Measurements from ENCODE around the gene ZSCAN5A. TPM values are rescaled to one million over a fixed set of nuclear protein-coding genes. Genes with fewer than 3 reads are reported as not detected.
"Not testable (repeated sequence)": the region's sequence is repeated elsewhere in the genome, so short reads cannot be mapped to it uniquely, and the experiment has no call there.

Gene ZSCAN5A
- total RNA-seq, 1 donor from 2014 or later, result 6.6 TPM

- DNase-seq (ENCODE audit: low read depth); H3K27me3 Mint-ChIP-seq (ENCODE audit: low read depth, unreplicated experiment); H3K27me3 ChIP-seq (ENCODE audit: insufficient read depth, low read length); H3K9me3 Mint-ChIP-seq (ENCODE audit: unreplicated experiment); FAIRE-seq; H3K36me3 Mint-ChIP-seq (ENCODE audit: low read depth, unreplicated experiment); H3K4me3 ChIP-seq (ENCODE audit: insufficient read depth, low read depth, low read length); H3K27ac Mint-ChIP-seq (ENCODE audit: unreplicated experiment); H2AFZ ChIP-seq (ENCODE audit: low read depth, low read length); H3K4me2 ChIP-seq (ENCODE audit: low read length); H3K4me1 Mint-ChIP-seq (ENCODE audit: low read depth, unreplicated experiment); H4K20me1 ChIP-seq (ENCODE audit: insufficient read depth, low read length); H3K27ac ChIP-seq (ENCODE audit: low read depth, low read length); H3K4me3 Mint-ChIP-seq (ENCODE audit: unreplicated experiment); H3K36me3 ChIP-seq (ENCODE audit: insufficient read depth, low read length); H3K4me1 ChIP-seq (ENCODE audit: insufficient read depth, low read length); H3K79me2 ChIP-seq (ENCODE audit: insufficient read depth, low read length); H3K9ac ChIP-seq (ENCODE audit: low read length): not testable (repeated sequence)
- H3K9me3 ChIP-seq (ENCODE audit: insufficient read depth, low read depth, low read length), result peaks cover 11% of the 10 kb centered on the region
These were observed 22.4 kb upstream of the ZSCAN5A start for GRCh38 chr19:56337077-56337476.

- not testable (repeated sequence) for H3K79me2 ChIP-seq (ENCODE audit: insufficient read depth, low read length); H3K4me2 ChIP-seq (ENCODE audit: low read length); H3K27me3 ChIP-seq (ENCODE audit: insufficient read depth, low read length); H3K4me1 Mint-ChIP-seq (ENCODE audit: low read depth, unreplicated experiment); H3K4me3 ChIP-seq (ENCODE audit: insufficient read depth, low read depth, low read length); H2AFZ ChIP-seq (ENCODE audit: low read depth, low read length); FAIRE-seq; H3K9me3 Mint-ChIP-seq (ENCODE audit: unreplicated experiment); H3K27me3 Mint-ChIP-seq (ENCODE audit: low read depth, unreplicated experiment); H3K27ac ChIP-seq (ENCODE audit: low read depth, low read length); H4K20me1 ChIP-seq (ENCODE audit: insufficient read depth, low read length); DNase-seq (ENCODE audit: low read depth); H3K36me3 Mint-ChIP-seq (ENCODE audit: low read depth, unreplicated experiment); H3K27ac Mint-ChIP-seq (ENCODE audit: unreplicated experiment); H3K4me1 ChIP-seq (ENCODE audit: insufficient read depth, low read length); H3K36me3 ChIP-seq (ENCODE audit: insufficient read depth, low read length); H3K9ac ChIP-seq (ENCODE audit: low read length); H3K4me3 Mint-ChIP-seq (ENCODE audit: unreplicated experiment)
- peaks cover 11% of the 10 kb centered on the region for H3K9me3 ChIP-seq (ENCODE audit: insufficient read depth, low read depth, low read length)
These were observed 20.7 kb upstream of the ZSCAN5A start for GRCh38 chr19:56335371-56335770.

GRCh38 chr19:56333506-56333905 is 18.9 kb upstream of the ZSCAN5A start:
- no peaks in the 10 kb centered on the region for H3K27me3 Mint-ChIP-seq (ENCODE audit: low read depth, unreplicated experiment)
- TF ChIP-seq, protein P1, sequence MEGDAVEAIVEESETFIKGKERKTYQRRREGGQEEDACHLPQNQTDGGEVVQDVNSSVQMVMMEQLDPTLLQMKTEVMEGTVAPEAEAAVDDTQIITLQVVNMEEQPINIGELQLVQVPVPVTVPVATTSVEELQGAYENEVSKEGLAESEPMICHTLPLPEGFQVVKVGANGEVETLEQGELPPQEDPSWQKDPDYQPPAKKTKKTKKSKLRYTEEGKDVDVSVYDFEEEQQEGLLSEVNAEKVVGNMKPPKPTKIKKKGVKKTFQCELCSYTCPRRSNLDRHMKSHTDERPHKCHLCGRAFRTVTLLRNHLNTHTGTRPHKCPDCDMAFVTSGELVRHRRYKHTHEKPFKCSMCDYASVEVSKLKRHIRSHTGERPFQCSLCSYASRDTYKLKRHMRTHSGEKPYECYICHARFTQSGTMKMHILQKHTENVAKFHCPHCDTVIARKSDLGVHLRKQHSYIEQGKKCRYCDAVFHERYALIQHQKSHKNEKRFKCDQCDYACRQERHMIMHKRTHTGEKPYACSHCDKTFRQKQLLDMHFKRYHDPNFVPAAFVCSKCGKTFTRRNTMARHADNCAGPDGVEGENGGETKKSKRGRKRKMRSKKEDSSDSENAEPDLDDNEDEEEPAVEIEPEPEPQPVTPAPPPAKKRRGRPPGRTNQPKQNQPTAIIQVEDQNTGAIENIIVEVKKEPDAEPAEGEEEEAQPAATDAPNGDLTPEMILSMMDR (IDR thresholded peaks at IDR 0.05; ENCODE audit: insufficient read depth, low read depth, low read length), result peak; percentile 74
- TF ChIP-seq EZH2 (IDR thresholded peaks at IDR 0.05; ENCODE audit: insufficient read depth, low read length), result no peak
- no peaks in the 10 kb centered on the region for H3K4me1 ChIP-seq (ENCODE audit: insufficient read depth, low read length)
- no peak overlapping the region for H3K27ac Mint-ChIP-seq (ENCODE audit: unreplicated experiment)
- peak; percentile 16 for DNase-seq (ENCODE audit: low read depth)
- no peak for FAIRE-seq
- no peak overlapping the region for H2AFZ ChIP-seq (ENCODE audit: low read depth, low read length)
- H3K4me3 ChIP-seq (ENCODE audit: insufficient read depth, low read depth, low read length), result no peak overlapping the region
- peaks cover 4% of the 10 kb centered on the region for H3K9me3 ChIP-seq (ENCODE audit: insufficient read depth, low read depth, low read length)
- no peaks in the 10 kb centered on the region for H4K20me1 ChIP-seq (ENCODE audit: insufficient read depth, low read length)
- no peak overlapping the region for H3K27ac ChIP-seq (ENCODE audit: low read depth, low read length)
- H3K4me3 Mint-ChIP-seq (ENCODE audit: unreplicated experiment), result no peak overlapping the region
- no peak overlapping the region for H3K9ac ChIP-seq (ENCODE audit: low read length)
- H3K36me3 ChIP-seq (ENCODE audit: insufficient read depth, low read length), result no peaks in the 10 kb centered on the region
- no peak overlapping the region for H3K4me2 ChIP-seq (ENCODE audit: low read length)
- no peaks in the 10 kb centered on the region for H3K36me3 Mint-ChIP-seq (ENCODE audit: low read depth, unreplicated experiment)
- H3K9me3 Mint-ChIP-seq (ENCODE audit: unreplicated experiment), result peaks cover 8% of the 10 kb centered on the region
- no peaks in the 10 kb centered on the region for H3K27me3 ChIP-seq (ENCODE audit: insufficient read depth, low read length)
- no peaks in the 10 kb centered on the region for H3K4me1 Mint-ChIP-seq (ENCODE audit: low read depth, unreplicated experiment)
- H3K79me2 ChIP-seq (ENCODE audit: insufficient read depth, low read length), result no peaks in the 10 kb centered on the region

DNA sequence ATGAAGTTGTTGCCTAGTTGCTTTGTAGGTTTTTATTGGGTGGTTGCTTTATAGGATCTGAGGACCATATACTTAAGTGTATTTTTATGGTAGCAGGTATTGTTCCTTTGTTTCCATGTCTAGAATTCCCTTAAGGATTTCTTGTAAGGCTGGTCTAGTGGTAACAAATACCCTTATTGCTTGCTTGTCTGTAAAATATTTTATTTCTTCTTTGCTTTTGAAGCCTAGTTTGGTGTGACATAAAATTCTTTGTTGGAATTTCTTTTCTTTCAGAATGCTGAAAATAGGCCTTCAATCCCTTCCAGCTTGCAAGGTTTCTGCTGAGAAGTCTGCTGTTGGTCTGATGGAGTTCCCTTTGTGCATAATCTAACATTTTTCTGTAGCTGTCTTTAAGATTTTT is 18.1 kb upstream of the ZSCAN5A start:
- DNase-seq (ENCODE audit: low read depth) (no peak), FAIRE-seq (no peak)
- Mint-ChIP-seq H3K4me3 (ENCODE audit: unreplicated experiment) (no peak overlapping the region), H3K9me3 (ENCODE audit: unreplicated experiment) (peaks cover 8% of the 10 kb centered on the region), H3K27me3 (ENCODE audit: low read depth, unreplicated experiment) (no peaks in the 10 kb centered on the region), H3K27ac (ENCODE audit: unreplicated experiment) (no peak overlapping the region), H3K4me1 (ENCODE audit: low read depth, unreplicated experiment) (no peaks in the 10 kb centered on the region), H3K36me3 (ENCODE audit: low read depth, unreplicated experiment) (no peaks in the 10 kb centered on the region)
- Histone ChIP-seq H3K27ac (ENCODE audit: low read depth, low read length) (no peak overlapping the region), H3K9me3 (ENCODE audit: insufficient read depth, low read depth, low read length) (no peaks in the 10 kb centered on the region), H3K4me2 (ENCODE audit: low read length) (no peak overlapping the region), H3K27me3 (ENCODE audit: insufficient read depth, low read length) (no peaks in the 10 kb centered on the region), H3K9ac (ENCODE audit: low read length) (no peak overlapping the region), H4K20me1 (ENCODE audit: insufficient read depth, low read length) (no peaks in the 10 kb centered on the region), H3K36me3 (ENCODE audit: insufficient read depth, low read length) (no peaks in the 10 kb centered on the region), H2AFZ (ENCODE audit: low read depth, low read length) (no peak overlapping the region), H3K79me2 (ENCODE audit: insufficient read depth, low read length) (no peaks in the 10 kb centered on the region), H3K4me1 (ENCODE audit: insufficient read depth, low read length) (no peaks in the 10 kb centered on the region), H3K4me3 (ENCODE audit: insufficient read depth, low read depth, low read length) (no peak overlapping the region)
- TF ChIP-seq, protein P1 (IDR thresholded peaks at IDR 0.05; ENCODE audit: insufficient read depth, low read depth, low read length), result no peak
- TF ChIP-seq EZH2 (IDR thresholded peaks at IDR 0.05; ENCODE audit: insufficient read depth, low read length), result no peak

Data from astrocyte (in vitro differentiated cells and primary cell).